GM18511 (cell line): ENCODE results near the gene SPATA18.
A peak's percentile ranks its signal among the peaks of the same experiment; 100 is the strongest.
"Not testable (repeated sequence)": the region's sequence is repeated elsewhere in the genome, so short reads cannot be mapped to it uniquely, and the experiment has no call there.

Experiments
- ATAC-seq: cut with Tn5 transposase; IDR thresholded peaks from one replicate; pipeline ENCODE4 v1.9.1; 2021; ENCODE audit warnings: mild to moderate bottlenecking, moderate library complexity; ENCODE audit not compliant: unreplicated experiment

The SPATA18 gene

DNA sequence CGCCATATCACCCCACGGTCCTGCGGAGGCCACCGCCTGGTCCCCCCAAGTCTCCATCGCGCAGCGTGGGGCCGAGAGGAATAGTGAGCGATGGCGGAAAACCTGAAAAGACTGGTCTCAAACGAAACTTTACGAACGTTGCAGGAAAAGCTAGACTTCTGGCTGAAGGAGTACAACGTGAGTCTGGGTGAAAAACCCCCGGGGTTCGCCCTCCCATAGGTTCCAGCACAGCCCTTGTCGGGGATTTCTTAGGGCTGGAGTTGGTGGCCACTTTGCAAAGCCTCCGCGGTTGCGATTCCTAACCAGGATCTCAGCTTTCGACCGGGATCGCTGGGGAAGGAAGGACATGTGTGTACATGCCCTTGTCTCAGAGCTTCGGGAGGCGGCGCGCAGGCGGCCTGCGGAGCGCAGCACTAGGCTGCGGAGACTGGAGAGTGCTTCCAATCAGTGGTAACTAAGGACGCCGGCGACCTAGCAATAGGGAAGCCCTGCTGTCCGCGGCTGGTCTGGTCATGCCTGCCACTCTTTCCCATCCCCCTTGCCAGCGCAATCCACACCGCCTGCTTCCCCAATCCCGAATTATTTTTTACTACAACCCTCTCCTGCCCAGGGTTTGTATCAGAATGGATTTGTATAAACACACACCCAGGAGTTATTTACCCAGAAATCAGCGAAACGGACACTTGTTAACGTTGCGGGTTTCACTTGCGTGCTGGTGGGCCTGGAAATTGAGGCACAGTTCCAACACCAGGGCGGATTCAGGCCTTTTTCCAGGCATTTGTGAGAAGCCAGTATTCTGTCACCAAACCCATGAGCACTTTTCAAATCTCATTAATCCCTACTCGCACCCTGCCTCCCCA, 741 bp downstream of the SPATA18 start:
- ATAC-seq, result peak; percentile 69

DNA sequence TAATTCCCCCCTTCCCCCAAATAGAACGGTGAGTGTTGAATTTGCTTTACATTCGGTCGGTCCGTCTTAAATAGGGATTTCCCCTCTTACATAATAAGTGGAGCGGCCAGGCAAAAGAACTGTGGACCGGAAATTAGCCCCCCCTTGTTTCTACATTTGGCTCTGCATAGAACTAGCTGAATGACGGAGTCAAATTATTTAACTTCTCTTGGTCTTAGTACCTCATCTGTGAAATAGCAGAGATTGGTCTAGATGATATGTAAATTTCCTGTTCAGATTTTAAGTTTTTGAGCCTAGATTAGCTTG, 1.3 kb downstream of the SPATA18 start:
- ATAC-seq, result peak; percentile 66

DNA sequence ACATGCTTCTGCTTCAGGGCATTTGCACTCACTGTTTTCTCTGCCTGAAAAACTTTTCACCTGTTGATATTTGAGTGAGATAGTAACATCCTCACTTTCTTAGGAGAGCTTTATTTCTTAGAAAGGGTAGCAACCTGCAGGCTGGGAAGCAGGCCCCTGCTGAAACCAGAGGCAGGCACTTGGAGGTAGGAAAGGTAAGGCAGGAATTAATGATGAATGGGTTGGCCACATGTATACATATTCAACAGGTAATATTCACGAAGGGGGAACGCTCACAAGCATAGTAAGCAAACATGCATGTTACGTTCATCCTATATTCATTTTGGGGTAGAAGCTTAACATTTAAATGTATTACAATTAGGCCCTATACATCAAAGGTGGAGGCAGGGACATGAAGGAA, 3.1 kb downstream of the SPATA18 start:
- ATAC-seq, result no peak

DNA sequence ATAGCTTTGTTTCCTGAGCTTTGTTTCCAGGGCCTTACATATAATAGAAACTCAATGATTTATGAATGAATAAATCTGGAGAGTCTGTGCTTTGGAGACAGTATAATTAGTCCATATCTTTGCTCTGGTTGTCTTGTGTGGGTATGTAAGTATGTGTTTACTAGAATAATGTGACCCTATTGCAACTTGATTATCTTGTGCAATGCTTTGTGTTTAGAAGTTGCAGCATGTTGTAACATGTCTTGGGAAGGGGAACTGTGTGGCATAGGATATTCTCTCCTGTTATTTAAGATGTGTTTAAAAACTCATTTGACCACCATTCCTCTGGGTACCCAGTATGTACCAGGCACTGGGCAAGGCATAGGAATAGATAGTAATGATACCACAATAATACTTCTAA, 6.1 kb downstream of the SPATA18 start:
- ATAC-seq, result no peak

DNA sequence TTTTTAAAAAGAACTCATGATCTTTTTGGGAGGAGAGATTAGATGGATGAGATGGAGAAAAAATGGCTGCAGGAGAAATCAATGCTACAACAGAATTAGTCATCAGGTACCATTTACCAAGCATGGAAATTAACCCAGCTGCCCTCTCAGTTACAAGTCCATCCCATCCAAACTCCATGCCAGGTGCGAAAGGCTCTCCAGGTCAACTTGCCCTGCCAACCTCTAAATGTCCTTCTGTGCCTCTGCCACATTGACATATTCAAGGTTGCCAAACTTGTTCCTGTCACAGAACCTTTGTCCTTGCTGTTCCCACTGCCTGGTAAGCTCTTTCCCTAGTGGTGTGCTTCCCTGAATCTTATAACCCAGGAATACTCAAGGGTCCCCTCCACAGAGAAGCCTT, 7.2 kb downstream of the SPATA18 start:
- no peak for ATAC-seq

DNA sequence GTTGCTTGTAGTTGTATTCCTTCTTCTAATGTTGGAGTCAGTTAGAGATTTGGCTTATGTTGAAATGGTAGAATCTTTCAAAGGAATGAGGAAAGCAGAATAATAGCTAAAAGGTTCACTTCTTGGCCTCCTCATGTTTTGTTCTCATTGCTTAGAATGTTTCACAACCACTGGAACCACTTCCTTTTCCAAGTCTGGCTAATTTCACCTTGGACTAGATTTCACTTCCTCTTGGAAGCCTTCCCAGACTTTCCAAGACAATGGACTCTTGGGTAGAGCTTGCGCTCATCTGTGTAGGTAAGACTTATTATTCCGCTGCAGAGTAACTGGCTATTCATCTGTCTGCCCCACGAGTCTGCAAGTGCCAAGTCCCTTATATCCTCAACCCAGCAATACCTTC, 8.3 kb downstream of the SPATA18 start:
- ATAC-seq, result no peak

DNA sequence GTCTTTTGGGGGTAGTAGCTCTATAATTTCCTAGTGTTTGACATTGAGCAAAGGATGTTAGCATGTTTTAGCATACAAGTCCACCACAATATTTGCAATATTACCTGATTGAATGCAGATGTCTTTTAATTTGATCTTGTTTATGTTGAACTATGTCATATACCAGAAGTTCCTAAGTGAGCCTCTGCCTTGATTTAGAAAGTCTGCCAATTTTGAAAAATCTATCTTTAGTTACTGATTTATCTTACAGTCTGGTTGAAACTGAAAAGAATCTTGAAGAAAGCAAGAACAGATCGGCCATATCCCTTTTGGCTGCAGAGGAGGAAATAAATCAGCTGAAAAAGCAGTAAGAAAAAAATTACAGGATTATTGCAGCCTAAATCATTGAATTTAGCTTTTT, 18.5 kb downstream of the SPATA18 start:
- ATAC-seq, result no peak

DNA sequence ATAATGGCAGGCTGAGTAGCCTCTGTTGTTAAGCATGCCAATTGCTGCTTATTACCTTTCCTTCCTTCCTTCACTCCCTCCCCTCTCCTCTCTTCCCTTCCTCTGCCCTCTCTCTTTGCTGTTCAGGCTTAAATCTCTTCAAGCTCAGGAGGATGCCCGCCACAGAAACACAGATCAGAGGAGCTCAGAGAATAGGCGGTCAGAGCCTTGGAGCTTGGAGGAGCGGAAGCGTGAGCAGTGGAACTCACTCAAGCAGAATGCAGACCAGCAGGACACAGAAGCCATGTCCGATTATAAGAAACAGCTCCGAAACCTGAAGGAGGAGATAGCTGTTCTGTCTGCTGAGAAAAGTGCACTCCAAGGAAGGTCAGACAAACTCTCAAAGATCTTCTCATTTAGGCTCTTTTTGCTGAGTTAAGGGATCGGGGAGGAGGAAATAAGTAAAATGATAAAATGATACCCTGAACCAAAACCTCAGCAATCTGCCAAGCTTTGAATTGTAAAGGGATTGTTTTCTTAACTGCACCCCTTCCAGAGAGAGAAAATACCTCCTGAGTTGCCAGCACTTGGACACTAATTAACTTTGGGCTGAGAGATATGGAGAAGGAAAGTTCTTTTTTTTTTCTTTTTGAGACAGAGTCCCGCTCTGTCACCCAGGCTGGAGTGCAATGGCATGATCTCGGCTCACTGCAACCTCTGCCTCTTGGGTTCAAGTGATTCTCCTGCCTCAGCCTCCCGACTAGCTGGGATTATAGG, 20.9 kb downstream of the SPATA18 start:
- no peak for ATAC-seq

DNA sequence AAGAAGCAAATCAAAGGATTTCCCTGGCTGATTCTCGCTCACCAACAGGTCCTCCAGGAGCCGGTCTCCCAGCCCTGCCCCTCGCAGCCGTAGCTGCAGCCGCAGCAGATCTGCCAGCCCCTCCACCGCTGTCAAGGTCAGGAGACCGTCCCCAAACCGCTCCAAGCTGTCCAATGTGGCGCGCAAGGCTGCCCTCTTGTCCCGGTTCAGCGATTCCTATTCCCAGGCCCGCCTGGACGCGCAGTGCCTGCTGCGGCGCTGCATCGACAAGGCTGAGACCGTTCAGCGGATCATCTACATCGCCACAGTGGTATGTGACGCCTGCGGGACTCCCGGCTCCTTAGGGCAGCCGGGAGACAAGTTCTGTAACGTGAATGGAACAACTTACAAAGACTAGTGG, 25.6 kb downstream of the SPATA18 start:
- ATAC-seq, result no peak

DNA sequence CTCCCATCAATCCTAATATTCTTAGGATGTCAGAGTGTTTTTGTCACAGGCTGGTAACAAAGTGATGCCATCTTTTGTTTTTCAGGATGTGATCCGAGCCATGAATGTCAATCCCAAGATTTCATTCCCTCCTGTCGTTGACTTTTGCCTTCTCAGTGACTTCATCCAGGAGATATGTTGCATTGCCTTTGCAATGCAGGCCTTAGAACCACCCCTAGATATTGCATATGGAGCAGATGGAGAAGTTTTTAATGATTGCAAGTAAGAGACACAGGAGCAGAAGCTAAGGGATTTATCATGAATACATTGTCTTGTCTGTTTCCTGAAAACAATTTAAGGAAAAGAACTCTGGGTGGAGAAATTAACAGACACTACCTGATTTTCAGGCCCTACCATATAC, 28.6 kb downstream of the SPATA18 start:
- ATAC-seq, result no peak

DNA sequence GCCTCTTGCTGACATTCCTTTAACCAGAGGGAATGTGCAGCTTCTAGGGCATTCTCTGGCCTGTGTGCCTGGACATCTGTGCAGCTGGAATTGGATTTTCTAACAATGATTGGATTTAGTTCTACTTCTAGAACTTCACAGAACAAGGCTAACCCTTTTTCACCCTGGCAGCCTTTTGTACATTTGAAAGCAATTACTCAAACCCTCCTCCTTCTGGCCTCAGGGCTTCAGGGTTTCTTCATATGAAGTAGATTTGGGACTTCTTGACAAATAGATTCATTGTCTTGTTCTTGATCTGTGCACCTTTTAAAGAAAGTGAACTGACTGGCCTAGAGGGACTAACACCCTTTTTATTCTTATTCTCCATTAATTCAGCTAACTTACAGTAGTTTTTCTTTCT, 30.1 kb downstream of the SPATA18 start:
- no peak for ATAC-seq

DNA sequence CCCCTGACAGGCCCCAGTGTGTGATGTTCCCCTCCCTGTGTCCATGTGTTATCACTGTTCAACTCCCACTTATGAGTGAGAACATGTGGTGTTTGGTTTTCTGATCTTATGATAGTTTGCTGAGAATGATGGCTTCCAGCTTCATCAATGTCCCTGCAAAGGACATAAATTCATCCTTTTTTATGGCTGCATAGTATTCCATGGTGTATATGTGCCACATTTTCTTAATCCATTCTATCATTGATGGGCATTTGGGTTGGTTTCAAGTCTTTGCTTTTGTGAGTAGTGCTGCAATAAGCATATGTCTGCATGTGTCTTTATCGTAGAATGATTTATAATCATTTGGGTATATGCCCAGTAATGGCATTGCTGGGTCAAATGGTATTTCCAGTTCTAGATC, 35.3 kb downstream of the SPATA18 start:
- ATAC-seq, result not testable (repeated sequence)

DNA sequence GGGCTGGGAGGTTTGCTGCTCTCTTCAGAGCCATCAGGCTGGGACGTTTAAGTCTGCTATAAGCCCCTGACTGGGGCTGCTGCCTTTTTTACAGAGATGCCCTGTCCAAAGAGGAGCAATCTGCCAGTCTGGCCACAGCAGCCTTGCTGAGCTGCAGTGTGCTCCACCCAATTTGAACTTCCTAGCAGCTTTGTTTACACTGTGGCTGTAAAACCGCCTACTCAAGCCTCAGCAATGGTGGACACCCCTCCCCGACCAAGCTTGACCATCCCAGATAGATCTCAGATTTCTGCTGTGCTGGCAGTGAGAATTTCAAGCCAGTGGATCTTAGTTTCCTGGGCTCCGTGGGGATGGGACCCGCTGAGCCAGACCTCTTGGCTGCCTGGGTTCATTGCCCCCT, 40.7 kb downstream of the SPATA18 start:
- ATAC-seq, result no peak

DNA sequence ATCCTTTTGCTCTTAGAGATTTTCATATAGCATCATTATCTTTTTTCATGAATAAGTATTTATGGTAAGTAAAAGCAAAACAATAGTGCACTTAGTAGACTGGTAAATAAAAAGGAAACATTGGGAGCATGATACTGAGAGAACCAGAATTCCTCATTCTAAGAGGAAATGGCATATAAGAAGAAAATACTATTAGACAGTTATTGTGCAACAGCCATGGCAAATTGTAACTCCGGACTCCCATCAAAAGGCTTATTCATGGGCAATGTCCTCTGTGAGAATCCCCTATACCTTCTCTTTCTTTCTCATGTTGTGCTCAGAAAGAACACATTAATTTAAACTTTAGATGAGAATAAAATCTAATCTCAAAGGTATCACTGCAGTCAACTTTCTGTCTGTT, 42.4 kb downstream of the SPATA18 start:
- no peak for ATAC-seq

DNA sequence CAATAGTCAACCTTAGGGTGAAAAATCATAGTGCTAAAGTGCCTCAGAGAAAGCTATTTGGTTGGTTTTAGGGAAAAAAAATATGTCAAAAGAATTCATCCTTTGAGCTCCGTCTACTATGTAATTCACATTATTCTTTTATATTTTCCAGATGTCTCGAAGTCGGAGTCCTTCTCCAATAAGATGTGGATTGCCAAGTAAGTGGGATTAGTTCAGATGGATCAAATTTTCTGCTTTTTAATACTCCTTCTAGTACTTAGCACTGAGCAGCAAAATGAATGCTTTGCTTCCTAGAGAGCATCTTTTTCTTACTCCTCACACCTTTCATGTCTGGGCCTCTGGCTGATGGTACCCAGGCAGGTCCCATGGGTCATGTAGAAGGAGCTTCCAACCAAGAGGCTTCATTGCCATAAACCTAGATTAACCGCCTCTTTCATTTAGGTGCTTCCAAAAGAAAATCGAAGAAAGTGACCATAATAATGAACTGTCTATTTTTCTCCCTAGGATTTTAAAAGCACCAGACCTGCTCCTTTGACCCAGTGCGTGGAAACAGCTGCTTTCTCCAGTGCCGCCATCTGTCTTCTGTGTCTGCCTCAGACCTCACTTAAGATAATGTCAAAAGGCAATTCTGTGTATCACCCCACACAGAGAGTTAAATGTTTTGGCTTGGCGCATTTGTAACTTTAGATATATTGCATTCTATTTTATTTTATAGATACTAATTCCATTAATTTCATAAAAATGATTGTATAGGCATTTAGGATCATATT, 43.5 kb downstream of the SPATA18 start:
- ATAC-seq, result no peak

DNA sequence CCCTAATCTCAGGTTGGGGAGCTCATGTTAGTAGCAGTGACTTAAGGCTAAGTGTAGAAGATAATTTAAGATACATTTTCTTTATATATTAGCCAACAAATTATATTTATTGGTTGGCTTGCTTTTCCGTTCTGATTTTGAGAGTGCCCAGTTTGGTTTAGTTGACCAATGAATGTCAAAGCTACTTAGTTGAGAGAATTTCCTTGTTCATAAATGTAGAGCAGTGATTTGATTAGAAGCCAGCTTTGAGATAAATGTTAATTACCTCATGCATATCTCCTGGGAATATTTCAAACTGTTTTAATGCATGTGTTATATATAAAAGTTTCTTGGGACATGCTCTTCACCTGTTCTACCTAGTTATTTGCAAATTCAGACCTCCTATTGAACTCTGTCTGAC, 44.3 kb downstream of the SPATA18 start:
- no peak for ATAC-seq

DNA sequence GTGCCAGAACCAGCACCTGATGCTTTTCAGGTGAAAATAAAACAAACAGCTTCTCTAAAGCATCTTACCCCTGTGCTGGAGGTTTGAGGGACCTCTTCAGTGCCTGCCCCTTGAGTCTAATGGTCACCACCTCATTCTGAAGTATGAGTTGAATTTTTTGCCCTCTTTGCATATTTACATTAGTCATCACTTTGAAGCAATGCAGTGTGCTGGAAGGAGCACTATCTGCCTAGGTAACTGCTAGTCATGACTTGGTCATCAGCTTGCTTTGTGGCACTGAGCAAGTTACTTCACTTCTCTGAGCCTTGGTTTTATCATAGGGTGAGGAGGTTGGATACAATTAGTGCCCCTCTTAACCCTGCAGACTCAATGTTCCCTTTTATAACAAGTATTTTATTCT, 44.9 kb downstream of the SPATA18 start:
- ATAC-seq, result no peak

DNA sequence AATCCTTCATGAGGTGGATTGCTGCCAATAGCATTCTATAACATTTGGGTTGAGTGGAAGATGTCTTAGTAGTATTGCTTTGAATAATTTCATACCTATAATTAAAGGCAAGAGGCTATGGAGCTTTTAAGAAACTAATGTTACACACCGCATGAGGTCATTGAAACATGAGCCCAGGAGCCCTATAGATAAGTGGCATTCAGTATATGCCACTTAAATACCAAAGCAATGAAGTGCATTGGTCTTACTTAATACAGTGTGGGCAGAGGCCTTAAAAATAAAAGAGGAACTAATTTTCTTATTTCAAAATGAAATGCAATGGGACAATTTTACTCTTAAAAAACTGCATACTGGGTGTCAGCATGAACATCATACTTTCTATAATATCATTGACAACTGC, 47.5 kb downstream of the SPATA18 start:
- no peak for ATAC-seq

DNA sequence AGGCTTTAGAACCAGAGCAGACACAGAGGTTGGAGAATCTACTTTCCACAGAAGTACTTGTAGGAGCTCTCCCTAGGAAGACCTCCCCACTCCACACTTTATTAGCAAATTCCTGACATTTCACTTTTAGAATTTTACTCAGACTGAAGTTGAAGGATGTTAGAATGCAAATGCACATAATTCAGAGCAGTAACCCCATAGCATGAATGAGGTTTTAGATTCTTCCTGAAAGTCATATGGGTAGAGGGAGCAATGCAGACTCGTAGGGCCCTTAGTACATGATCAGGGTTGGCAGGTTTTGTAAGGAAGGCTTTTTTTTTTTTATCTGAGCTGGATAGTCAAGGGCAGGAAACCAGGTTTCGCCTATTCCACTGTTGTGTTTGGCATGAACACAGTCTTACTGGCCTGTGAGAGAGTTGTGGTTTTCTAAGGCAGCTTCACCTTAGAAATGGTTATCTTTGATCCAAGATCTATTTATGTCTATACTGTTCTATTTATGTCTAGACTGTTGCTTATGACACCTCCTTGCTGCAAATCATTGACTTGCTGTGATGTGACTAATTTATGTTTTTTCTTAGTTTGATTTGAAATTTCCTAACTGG, 48.9 kb downstream of the SPATA18 start:
- peak; percentile 87 for ATAC-seq

DNA sequence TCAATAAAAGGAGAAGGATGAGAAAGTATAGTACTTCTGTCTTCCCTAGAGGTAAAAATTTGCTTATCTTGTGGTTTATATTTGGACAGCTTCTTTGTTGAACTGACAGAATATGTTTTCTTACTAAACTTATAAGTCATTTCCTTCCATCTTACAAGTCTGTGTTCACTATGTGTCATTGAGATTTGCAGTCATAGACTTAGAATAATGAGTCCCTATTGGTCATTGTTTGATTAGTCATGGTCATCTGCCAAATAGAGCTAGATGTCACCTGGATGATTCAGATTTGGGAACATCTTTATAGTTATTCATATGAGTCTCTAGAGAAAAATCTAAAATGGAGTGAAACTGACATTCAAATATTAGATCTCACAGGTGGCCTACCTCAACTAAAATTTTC, 51.5 kb downstream of the SPATA18 start:
- ATAC-seq, result no peak

DNA sequence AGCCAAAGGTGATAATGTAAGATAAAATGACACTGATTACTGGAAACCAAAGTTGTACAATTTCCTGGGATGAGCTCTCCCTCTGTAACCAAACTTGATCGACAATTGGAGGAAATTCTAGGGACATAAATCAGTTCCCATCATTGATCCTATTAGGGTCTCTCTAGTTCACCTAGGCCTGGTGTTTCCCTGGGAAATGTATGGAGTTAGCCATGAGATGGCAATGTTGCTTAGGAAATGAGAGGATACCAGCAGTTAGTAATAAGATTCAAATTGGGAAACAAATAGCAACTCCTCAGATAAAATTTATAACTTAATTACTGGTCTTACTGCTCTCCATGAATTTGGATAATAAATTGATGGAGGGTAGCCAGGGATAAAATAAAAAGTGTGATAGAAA, 52.2 kb downstream of the SPATA18 start:
- no peak for ATAC-seq
